ENCODE data around the gene WDR27.

The WDR27 gene

DNA sequence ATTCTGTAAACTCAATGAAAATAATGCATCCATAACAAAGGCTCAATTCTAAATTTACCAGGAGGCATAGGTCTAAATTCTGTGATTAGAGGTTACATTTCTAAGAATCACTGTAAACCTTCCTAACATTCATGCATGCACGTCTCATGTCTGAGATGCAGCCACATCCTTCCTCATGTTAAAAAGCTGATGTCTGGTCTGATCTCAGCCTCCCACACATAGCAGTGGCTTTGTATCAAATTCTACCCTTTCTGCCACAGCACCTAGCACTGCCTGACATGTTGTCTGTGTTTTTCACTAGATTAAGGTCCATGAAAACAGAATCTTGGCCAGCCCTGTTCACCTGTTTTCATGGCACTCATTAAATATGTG, 171.1 kb downstream of the WDR27 start:
- no peak overlapping the region for H3K4me3 ChIP-seq (replicated peaks in 1 of 2; ENCODE audit: low read depth in 2 of 2, low read length in 2 of 2)
- DNase-seq (ENCODE audit: low read depth in 2 of 2): no peak
- TF ChIP-seq, protein P1, sequence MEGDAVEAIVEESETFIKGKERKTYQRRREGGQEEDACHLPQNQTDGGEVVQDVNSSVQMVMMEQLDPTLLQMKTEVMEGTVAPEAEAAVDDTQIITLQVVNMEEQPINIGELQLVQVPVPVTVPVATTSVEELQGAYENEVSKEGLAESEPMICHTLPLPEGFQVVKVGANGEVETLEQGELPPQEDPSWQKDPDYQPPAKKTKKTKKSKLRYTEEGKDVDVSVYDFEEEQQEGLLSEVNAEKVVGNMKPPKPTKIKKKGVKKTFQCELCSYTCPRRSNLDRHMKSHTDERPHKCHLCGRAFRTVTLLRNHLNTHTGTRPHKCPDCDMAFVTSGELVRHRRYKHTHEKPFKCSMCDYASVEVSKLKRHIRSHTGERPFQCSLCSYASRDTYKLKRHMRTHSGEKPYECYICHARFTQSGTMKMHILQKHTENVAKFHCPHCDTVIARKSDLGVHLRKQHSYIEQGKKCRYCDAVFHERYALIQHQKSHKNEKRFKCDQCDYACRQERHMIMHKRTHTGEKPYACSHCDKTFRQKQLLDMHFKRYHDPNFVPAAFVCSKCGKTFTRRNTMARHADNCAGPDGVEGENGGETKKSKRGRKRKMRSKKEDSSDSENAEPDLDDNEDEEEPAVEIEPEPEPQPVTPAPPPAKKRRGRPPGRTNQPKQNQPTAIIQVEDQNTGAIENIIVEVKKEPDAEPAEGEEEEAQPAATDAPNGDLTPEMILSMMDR (IDR thresholded peaks at IDR 0.05; ENCODE audit: low read depth, low read length): no peak

DNA sequence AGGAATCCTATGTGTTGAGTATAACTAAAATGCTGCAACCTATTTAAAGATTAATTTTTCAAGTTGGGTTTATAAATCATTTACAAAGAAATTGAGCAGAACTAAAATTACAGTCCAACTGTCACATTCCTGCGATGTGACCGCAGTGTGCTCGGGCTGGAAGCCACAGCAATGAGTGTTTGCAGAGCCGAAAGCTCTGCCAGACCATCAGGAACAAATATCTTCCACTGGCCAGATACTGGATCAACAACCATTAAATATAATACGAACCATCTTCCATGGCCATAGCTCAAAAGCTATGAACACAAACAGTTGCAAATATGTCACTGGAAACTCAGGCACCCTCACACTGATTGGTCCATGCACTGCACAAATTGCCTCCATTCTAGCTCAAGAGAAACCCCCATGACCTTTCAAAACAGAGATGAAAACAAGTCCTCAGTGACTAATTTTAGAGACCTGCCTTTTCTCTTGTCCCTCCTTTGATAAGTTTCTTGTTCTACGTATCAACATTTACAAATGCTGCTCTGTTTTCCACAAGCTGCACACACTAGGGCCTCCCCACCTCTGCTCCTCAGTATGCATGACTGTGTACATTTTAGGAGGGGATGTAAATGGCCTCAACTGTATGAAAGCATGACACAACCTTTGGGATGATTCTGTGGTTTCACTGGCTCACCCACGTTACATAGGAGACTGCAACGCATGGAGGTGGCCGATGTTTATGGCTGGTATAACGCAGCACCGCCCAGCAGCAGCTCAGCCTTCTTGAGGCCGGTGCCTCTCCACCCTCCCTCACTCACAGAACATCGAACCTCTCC, 171.7 kb downstream of the WDR27 start:
- H3K4me3 ChIP-seq (replicated peaks in 1 of 2; ENCODE audit: low read depth in 2 of 2, low read length in 2 of 2): no peak overlapping the region
- TF ChIP-seq, protein P1 (IDR thresholded peaks at IDR 0.05; ENCODE audit: low read depth, low read length): no peak
- DNase-seq (ENCODE audit: low read depth in 2 of 2): peak; percentile 15 to 52

DNA sequence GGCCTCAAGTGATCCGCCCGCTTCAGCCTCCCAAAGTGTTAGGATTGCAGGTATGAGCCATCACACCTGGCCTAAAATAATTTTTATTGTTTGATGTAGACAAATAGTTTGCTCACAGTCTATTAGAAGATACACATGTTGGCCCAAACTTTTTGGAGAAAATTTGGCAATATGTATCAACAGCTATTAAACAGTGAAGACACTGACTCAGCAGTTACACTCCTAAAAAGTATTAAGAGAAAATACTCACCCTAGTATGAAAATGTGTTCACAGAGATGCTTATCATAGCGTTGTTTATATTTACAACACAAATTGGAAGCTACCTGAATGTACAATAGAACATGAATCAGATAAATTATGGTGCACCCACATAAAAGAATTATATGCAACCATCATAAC, 173.1 kb downstream of the WDR27 start:
- H3K4me3 ChIP-seq (replicated peaks in 1 of 2; ENCODE audit: low read depth in 2 of 2, low read length in 2 of 2): no peak overlapping the region
- DNase-seq (ENCODE audit: low read depth in 2 of 2): no peak
- TF ChIP-seq, protein P1 (IDR thresholded peaks at IDR 0.05; ENCODE audit: low read depth, low read length): no peak

DNA sequence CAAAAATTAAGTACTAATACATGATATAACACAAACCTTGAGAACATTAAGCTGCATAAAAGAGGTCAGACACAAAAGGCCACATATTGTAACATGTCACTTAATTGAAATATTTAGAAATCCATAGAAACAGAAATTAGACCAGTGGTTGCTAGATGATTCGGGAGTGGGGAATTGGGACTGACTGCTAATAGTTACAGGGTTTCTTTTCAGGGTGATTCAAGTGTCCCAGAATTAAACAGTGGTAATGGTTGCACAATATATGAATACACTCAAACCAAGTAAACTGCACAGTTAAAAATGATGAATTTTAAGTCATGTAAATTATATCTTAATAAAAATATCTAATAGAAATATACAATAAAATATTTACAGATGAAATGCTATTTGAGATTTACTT, 174.5 kb downstream of the WDR27 start:
- H3K4me3 ChIP-seq (replicated peaks in 1 of 2; ENCODE audit: low read depth in 2 of 2, low read length in 2 of 2): no peak overlapping the region
- DNase-seq (ENCODE audit: low read depth in 2 of 2): peak in 1 of 2 donors; percentile 62
- TF ChIP-seq, protein P1 (IDR thresholded peaks at IDR 0.05; ENCODE audit: low read depth, low read length): no peak

DNA sequence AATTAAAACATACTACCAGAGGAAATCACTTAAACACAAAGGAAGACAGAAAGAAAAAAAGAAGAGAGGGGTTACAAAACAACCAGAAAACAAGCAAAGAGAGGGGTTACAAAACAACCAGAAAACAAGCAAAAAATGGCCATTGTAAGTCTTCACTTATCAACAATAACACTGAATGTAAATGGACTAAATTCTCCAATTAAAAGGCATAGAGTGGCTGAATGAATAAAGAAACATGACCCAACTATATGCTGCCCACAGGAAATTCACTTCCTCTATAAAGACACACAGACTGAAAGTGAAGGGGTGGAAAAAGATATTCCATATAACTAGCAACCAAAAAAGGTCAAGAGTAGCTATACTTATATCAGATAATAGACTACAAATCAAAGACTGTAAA, 180.0 kb downstream of the WDR27 start:
- H3K4me3 ChIP-seq (replicated peaks in 1 of 2; ENCODE audit: low read depth in 2 of 2, low read length in 2 of 2): no peak overlapping the region
- no peak for DNase-seq (ENCODE audit: low read depth in 2 of 2)
- TF ChIP-seq, protein P1 (IDR thresholded peaks at IDR 0.05; ENCODE audit: low read depth, low read length): no peak

DNA sequence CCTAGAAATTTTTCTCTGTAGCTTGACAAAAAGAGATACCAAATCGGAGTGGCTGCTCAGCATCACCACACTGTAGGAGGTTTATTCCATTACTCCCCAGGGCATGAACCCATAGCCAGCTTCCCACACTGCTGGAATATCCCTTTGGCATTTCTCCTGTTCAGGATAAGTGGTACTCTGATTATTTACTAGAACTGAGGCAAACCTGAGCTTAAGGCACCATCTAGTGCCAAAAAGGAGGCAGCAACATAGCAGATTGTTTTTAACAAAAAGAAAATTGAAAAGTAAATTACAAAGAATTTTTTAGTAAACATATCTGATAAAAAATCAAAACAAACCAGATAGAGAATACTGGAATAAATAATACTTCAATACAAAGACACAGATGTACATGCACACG, 181.7 kb downstream of the WDR27 start:
- no peak overlapping the region for H3K4me3 ChIP-seq (replicated peaks in 1 of 2; ENCODE audit: low read depth in 2 of 2, low read length in 2 of 2)
- TF ChIP-seq, protein P1 (IDR thresholded peaks at IDR 0.05; ENCODE audit: low read depth, low read length): peak; percentile 56
- peak; percentile 65 to 71 for DNase-seq (ENCODE audit: low read depth in 2 of 2)

DNA sequence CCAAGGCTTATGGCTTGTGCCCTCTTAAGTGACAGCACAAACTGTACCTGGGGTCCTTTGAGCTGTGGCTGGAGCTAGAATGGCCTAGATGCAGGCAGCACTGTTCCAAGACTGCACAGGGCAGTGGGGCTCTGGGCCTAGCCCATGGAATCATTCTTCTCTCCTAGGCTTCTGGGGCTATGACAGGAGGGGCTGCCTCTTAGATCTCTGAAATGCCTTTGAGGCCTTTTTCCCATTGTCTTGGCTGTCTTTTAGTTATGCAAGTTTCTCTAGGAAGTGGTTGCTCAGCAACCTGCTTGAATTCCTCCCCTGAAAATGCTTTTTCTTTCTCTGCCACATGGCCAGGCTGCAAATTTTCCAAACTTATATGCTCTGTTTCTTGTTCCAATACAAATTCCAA, 183.4 kb downstream of the WDR27 start:
- no peak for DNase-seq (ENCODE audit: low read depth in 2 of 2)
- TF ChIP-seq, protein P1 (IDR thresholded peaks at IDR 0.05; ENCODE audit: low read depth, low read length): no peak

More for the DNA sequence above, 183.4 kb downstream of the WDR27 start:
- H3K4me3 ChIP-seq (replicated peaks in 1 of 2; ENCODE audit: low read depth in 2 of 2, low read length in 2 of 2): no peak overlapping the region

All from cardiac fibroblast (primary cell).